Endothelial cell of umbilical vein (primary cell): Measurements from ENCODE around the gene PINK1. TPM values are rescaled to one million over a fixed set of nuclear protein-coding genes. Genes with fewer than 3 reads are reported as not detected.

Source experiments
- BruUV-seq: library from RNA; stranded (reverse); fragments of 400-500 nt; replicated peaks from 2 replicates; lab custom pipeline; 2021; lab: Mats Ljungman, UMichigan
- CTCF ChIA-PET: fragments of 300-600, 350-600 bp; sonication (Branson Sonifier 250); formaldehyde crosslinking; loops from one replicate; lab custom pipeline; 2021; ENCODE audit warnings: antibody characterized with exemption, inconsistent platforms; lab: Charles Lee
- POLR2A ChIA-PET: fragments of 300-600, 350-600 bp; sonication (Branson Sonifier 250); formaldehyde crosslinking; loops from one replicate; lab custom pipeline; 2021; ENCODE audit warnings: antibody characterized with exemption, inconsistent platforms; lab: Charles Lee
- DNase-seq: peaks from one replicate; pipeline ENCODE4 v3.0.0-alpha.2; 2011; ENCODE audit warnings: low read depth, low spot score
- FAIRE-seq: peaks from 2 replicates; lab custom pipeline; 2011; peaks lifted over from hg19 to GRCh38; lab: Jason Lieb, UNC
- H2AFZ ChIP-seq: 2 replicates; pipeline ENCODE4 v1.6.0; 2012; ENCODE audit warnings: low read depth, low read length, control low read depth, inconsistent platforms
- H3K27ac ChIP-seq: 2 replicates; pipeline ENCODE4 v1.5.1; 2011; ENCODE audit warnings: low read depth, mild to moderate bottlenecking, control low read depth, low read length, moderate library complexity; ENCODE audit not compliant: insufficient read depth
- H3K27me3 ChIP-seq, 2 experiments: 2 replicates each; pipeline versions ENCODE4 v1.6.0 to v1.6.1; 2011; ENCODE audit warnings: low read length in 2 of 2, mixed read lengths in 1 of 2; ENCODE audit not compliant: control insufficient read depth in 2 of 2, insufficient read depth in 2 of 2
- H3K36me3 ChIP-seq, 2 experiments: 2 replicates in 1 of 2; 3 replicates in 1 of 2; pipeline ENCODE4 v1.5.1; 2011; ENCODE audit warnings: low read length in 2 of 2, mild to moderate bottlenecking in 1 of 2, moderate library complexity in 1 of 2; ENCODE audit not compliant: control insufficient read depth in 2 of 2, insufficient read depth in 2 of 2; ENCODE audit errors: extremely low read depth in 1 of 2
- H3K4me1 ChIP-seq: 3 replicates; pipeline ENCODE4 v1.5.1; 2011; ENCODE audit warnings: mild to moderate bottlenecking, low read length; ENCODE audit not compliant: control insufficient read depth, insufficient read depth; ENCODE audit errors: extremely low read depth
- H3K4me2 ChIP-seq: 2 replicates; pipeline ENCODE4 v1.6.1; 2011; ENCODE audit warnings: low read length, control low read depth, mixed read lengths; ENCODE audit not compliant: insufficient read depth
- H3K4me3 ChIP-seq, 3 experiments: fragments of 200-600 bp in 1 of 3; sonication (generic), shearing (Covaris generic) in 1 of 3; replicated peaks in 1 of 3; 2 replicates each; pipeline ENCODE4 v1.5.1; 2011 to 2016; ENCODE audit warnings: control low read depth in 3 of 3, low read length in 3 of 3, mild to moderate bottlenecking in 2 of 3, inconsistent platforms in 1 of 3, low read depth in 1 of 3, moderate library complexity in 1 of 3; ENCODE audit not compliant: insufficient read depth in 1 of 3
- H3K79me2 ChIP-seq: 2 replicates; pipeline ENCODE4 v1.6.0; 2012; ENCODE audit warnings: low read length, inconsistent platforms; ENCODE audit not compliant: control insufficient read depth, insufficient read depth
- H3K9ac ChIP-seq: replicated peaks from 2 replicates; pipeline ENCODE3; 2011; ENCODE audit warnings: low read length, control low read depth; ENCODE audit not compliant: insufficient read depth; ENCODE audit errors: extremely low read depth
- H3K9me1 ChIP-seq: replicated peaks from 3 replicates; pipeline ENCODE4 v1.6.0; 2011; ENCODE audit warnings: mild to moderate bottlenecking, low read length; ENCODE audit not compliant: control insufficient read depth, insufficient read depth; ENCODE audit errors: extremely low read depth
- H3K9me3 ChIP-seq: replicated peaks from 2 replicates; pipeline ENCODE4 v1.5.1; 2012; ENCODE audit warnings: low read length, inconsistent platforms; ENCODE audit not compliant: control insufficient read depth, insufficient read depth
- H4K20me1 ChIP-seq: replicated peaks from 2 replicates; pipeline ENCODE3; 2011; ENCODE audit warnings: mild to moderate bottlenecking, low read length; ENCODE audit not compliant: control insufficient read depth, insufficient read depth; ENCODE audit errors: extremely low read depth
- EZH2 ChIP-seq: IDR thresholded peaks from 2 replicates; pipeline ENCODE4 v1.6.1; 2012; ENCODE audit warnings: borderline replicate concordance, low read depth, mild to moderate bottlenecking, moderate library complexity, low read length, inconsistent platforms; ENCODE audit not compliant: severe bottlenecking
- FOS ChIP-seq: IDR thresholded peaks from 2 replicates; pipeline ENCODE4 v1.6.1; 2011; ENCODE audit warnings: mild to moderate bottlenecking, low read length, moderate library complexity, borderline replicate concordance; ENCODE audit not compliant: insufficient read depth
- GATA2 ChIP-seq: IDR thresholded peaks from 2 replicates; pipeline ENCODE4 v1.7.0; 2011; ENCODE audit warnings: low read depth, mild to moderate bottlenecking, moderate library complexity, mixed read lengths, low read length; ENCODE audit not compliant: insufficient read length, insufficient read depth
- JUN ChIP-seq: IDR thresholded peaks from 2 replicates; pipeline ENCODE4 v1.6.1; 2011; ENCODE audit warnings: borderline replicate concordance, low read depth; ENCODE audit not compliant: insufficient read length, insufficient read depth
- MAX ChIP-seq: IDR thresholded peaks from 2 replicates; pipeline ENCODE4 v1.6.1; 2011; ENCODE audit not compliant: insufficient read depth, insufficient read length
- MYC ChIP-seq: IDR thresholded peaks from one replicate; pipeline ENCODE4 v1.6.1; 2011; ENCODE audit warnings: mild to moderate bottlenecking, low read depth, low read length
- POLR2A ChIP-seq: IDR thresholded peaks from 2 replicates; pipeline ENCODE4 v1.6.1; 2012; ENCODE audit warnings: low read depth, mild to moderate bottlenecking, control low read depth, low read length
- POLR2AphosphoS5 ChIP-seq: IDR thresholded peaks from 2 replicates; pipeline ENCODE4 v1.6.1; 2012; ENCODE audit warnings: low read depth, mild to moderate bottlenecking, control low read depth, low read length, moderate library complexity; ENCODE audit not compliant: insufficient read depth
- dilution Hi-C: fragments of 300-500 bp; cut with MboI; formaldehyde crosslinking; loops from one replicate; pipeline ENCODE4 v1.15.0; 2019; ENCODE audit warnings: low sequenced_read_pairs; ENCODE audit not compliant: extremely low pct_ligation_motif_present
- intact Hi-C: fragments of 100-400 bp; cut with micrococcal nuclease; formaldehyde crosslinking; loops from one replicate; pipeline ENCODE4 v1.10.0; 2022
- polyA plus RNA-seq, 4 experiments: library from polyadenylated mRNA; depleted of rRNA in 3 of 4; stranded (reverse) in 3 of 4; unstranded in 1 of 4; fragments of >200 nt; gene quantifications; 2 replicates each; pipeline versions ENCODE4 v1.2.1 to v1.2.3, GENCODE V29; 2011 to 2012; ENCODE audit warnings: missing spikeins in 1 of 4
- total RNA-seq: library from RNA; stranded (reverse); gene quantifications from 2 replicates; pipeline ENCODE4 v1.2.3, GENCODE V29; 2021
- TF ChIP-seq, protein P1 (sequence below), 2 donors: IDR thresholded peaks; 1 replicate in 1 of 2; 2 replicates in 1 of 2; pipeline ENCODE4 v1.5.1; 2011; ENCODE audit warnings: low read length in 2 of 2, mild to moderate bottlenecking in 2 of 2, moderate library complexity in 2 of 2, control low read depth in 1 of 2, inconsistent platforms in 1 of 2, low read depth in 1 of 2; ENCODE audit not compliant: insufficient read depth in 1 of 2; ENCODE audit errors: extremely low read depth in 1 of 2

The PINK1 gene
- total and polyA plus RNA-seq, 2 donors (not counting 3 experiments of a cell fraction or from before 2014, with no cell fraction given), result 27.3 to 27.9 TPM

GRCh38 chr1:20700636-20701215 is 67.5 kb downstream of the PINK1 start:
- POLR2A ChIA-PET, result no interaction called here
- dilution Hi-C loops, result no loop called here

More at GRCh38 chr1:20700636-20701215, 67.5 kb downstream of the PINK1 start:
- CTCF ChIA-PET, result interaction anchor here (5.1 kb wide), 1 partner anchor 495 kb away, joined by 150 read pairs; no protein-coding TSS in a partner anchor
- H3K27ac ChIP-seq, result no peak overlapping the region
- no peak overlapping the region for H3K4me2 ChIP-seq
- H4K20me1 ChIP-seq, result no peaks in the 10 kb centered on the region
- no peak for FAIRE-seq
- H3K4me1 ChIP-seq, result peaks cover 4% of the 10 kb centered on the region
- H3K9me1 ChIP-seq, result no peaks in the 10 kb centered on the region
- H3K36me3 ChIP-seq, result no peaks in the 10 kb centered on the region
- H3K4me3 ChIP-seq, result no peak overlapping the region
- no peaks in the 10 kb centered on the region for H3K27me3 ChIP-seq
- intact Hi-C loops, result no loop called here
- H3K79me2 ChIP-seq, result no peaks in the 10 kb centered on the region
- TF ChIP-seq GATA2 (no peak), MAX (no peak), EZH2 (no peak), FOS (no peak), POLR2A (no peak), POLR2AphosphoS5 (no peak), MYC (no peak), JUN (no peak)
- TF ChIP-seq, protein P1, sequence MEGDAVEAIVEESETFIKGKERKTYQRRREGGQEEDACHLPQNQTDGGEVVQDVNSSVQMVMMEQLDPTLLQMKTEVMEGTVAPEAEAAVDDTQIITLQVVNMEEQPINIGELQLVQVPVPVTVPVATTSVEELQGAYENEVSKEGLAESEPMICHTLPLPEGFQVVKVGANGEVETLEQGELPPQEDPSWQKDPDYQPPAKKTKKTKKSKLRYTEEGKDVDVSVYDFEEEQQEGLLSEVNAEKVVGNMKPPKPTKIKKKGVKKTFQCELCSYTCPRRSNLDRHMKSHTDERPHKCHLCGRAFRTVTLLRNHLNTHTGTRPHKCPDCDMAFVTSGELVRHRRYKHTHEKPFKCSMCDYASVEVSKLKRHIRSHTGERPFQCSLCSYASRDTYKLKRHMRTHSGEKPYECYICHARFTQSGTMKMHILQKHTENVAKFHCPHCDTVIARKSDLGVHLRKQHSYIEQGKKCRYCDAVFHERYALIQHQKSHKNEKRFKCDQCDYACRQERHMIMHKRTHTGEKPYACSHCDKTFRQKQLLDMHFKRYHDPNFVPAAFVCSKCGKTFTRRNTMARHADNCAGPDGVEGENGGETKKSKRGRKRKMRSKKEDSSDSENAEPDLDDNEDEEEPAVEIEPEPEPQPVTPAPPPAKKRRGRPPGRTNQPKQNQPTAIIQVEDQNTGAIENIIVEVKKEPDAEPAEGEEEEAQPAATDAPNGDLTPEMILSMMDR (IDR thresholded peaks at IDR 0.05; ENCODE audit: extremely low read depth in 1 of 2, insufficient read depth in 1 of 2, low read depth in 1 of 2, low read length in 2 of 2), result no peak
- BruUV-seq, result no TSS peak
- H3K9ac ChIP-seq, result no peak overlapping the region
- H3K9me3 ChIP-seq, result no peaks in the 10 kb centered on the region
- H2AFZ ChIP-seq, result no peak overlapping the region
- no peak for DNase-seq

Other genes with a start within 250 kb of the PINK1 start
- gene CAMK2N1, start 147.2 kb upstream of the PINK1 start, total RNA-seq, result 11.9 and 18.3 TPM in 2 replicates
- gene CAMK2N1, start 147.2 kb upstream of the PINK1 start, polyA plus RNA-seq, result 3.1 and 3.3 TPM in 2 replicates
- gene MUL1, start 125.3 kb upstream of the PINK1 start, total RNA-seq, result 23.9 and 28.3 TPM in 2 replicates
- gene MUL1, start 125.3 kb upstream of the PINK1 start, polyA plus RNA-seq, result 29.5 and 31.8 TPM in 2 replicates
- not detected in 2 replicates for gene FAM43B, start 80.9 kb upstream of the PINK1 start, total RNA-seq
- gene FAM43B, start 80.9 kb upstream of the PINK1 start, polyA plus RNA-seq, result not detected in 2 replicates
- gene CDA, start 44.4 kb upstream of the PINK1 start, total RNA-seq, result 0.35 TPM in 1 of 2 replicates, not detected in the other
- gene CDA, start 44.4 kb upstream of the PINK1 start, polyA plus RNA-seq, result 1.2 and 1.9 TPM in 2 replicates
- gene DDOST, start 27.9 kb downstream of the PINK1 start, total RNA-seq, result 293 and 319 TPM in 2 replicates
- gene DDOST, start 27.9 kb downstream of the PINK1 start, polyA plus RNA-seq, result 487 and 533 TPM in 2 replicates
- gene KIF17, start 84.5 kb downstream of the PINK1 start, total RNA-seq, result 0.72 and 1.5 TPM in 2 replicates
- gene KIF17, start 84.5 kb downstream of the PINK1 start, polyA plus RNA-seq, result 1.1 and 1.3 TPM in 2 replicates
- 1.0 and 2.4 TPM in 2 replicates for gene SH2D5, start 99.2 kb downstream of the PINK1 start, total RNA-seq
- 0.18 and 0.23 TPM in 2 replicates for gene SH2D5, start 99.2 kb downstream of the PINK1 start, polyA plus RNA-seq
- 228 and 231 TPM in 2 replicates for gene HP1BP3, start 153.8 kb downstream of the PINK1 start, total RNA-seq
- gene HP1BP3, start 153.8 kb downstream of the PINK1 start, polyA plus RNA-seq, result 78.1 and 87.2 TPM in 2 replicates